ENCODE results near the gene WFDC1.

DNA sequence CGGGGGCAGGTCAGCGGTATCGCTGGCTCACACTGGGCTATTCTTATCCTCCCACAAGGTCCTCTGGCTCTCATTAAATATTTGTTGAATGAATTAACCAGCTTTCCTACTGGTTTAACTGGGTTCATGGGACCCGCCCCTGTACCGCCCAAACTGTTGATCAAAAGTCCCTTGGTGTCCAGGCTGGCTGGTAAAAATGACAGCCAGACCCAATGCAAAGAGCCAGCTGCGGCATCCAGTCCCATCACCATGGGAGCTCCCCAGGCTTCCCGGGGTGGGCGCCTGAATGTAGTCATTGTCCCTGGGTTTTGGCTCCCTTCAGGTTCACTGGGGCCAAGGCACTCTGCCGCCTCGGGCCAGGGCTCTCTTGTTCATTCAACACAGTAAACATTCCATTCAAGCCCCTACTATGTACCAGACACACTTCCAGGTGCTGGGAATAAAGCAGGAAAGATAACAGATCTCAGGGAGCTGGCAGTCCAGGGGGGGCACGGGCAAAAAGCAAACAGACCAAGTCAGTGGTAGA lies 62.0 kb downstream of the WFDC1 start:
- TF ChIP-seq CTCF (conservative IDR thresholded peaks at IDR 0.05 in 1 of 2, IDR thresholded peaks at IDR 0.05 in 1 of 2; ENCODE audit: low read depth in 1 of 2, low read length in 2 of 2) (no peak), EZH2 (IDR thresholded peaks at IDR 0.05; ENCODE audit: low read length, missing control alignments) (no peak)
